ENCODE data around the gene SPAG17. TPM values are rescaled to one million over a fixed set of nuclear protein-coding genes. Genes with fewer than 3 reads are reported as not detected.

Gene SPAG17
- total and polyA plus RNA-seq, 2 experiments from 2014 or later = 1.0 to 1.1 TPM

- TF ChIP-seq NANOG (IDR thresholded peaks at IDR 0.05; ENCODE audit: borderline replicate concordance) (no peak), CTCF (conservative IDR thresholded peaks at IDR 0.05; ENCODE audit: low read depth in 2 of 2) (no peak), EZH2phosphoT487 (IDR thresholded peaks at IDR 0.05; ENCODE audit: unreplicated experiment) (no peak)
These were observed 61.0 kb downstream of the SPAG17 start (continued) for GRCh38 chr1:118124064-118124463.

GRCh38 chr1:118123116-118123839, 61.8 kb downstream of the SPAG17 start:
- ATAC-seq = no peak
- Mint-ChIP-seq H3K4me3 (no peak overlapping the region), H3K27me3 (ENCODE audit: insufficient read depth, low read depth, poor library complexity) (peaks cover 2% of the 10 kb centered on the region), H3K4me1 (peaks cover 4% of the 10 kb centered on the region; the same call in 2 of the 3 replicates), H3K9me3 (no peaks in the 10 kb centered on the region), H3K36me3 (ENCODE audit: low read depth) (no peaks in the 10 kb centered on the region), H3K27ac (no peak overlapping the region)
- Histone ChIP-seq H3K27ac (ENCODE audit: low read depth) (no peak overlapping the region), H3K4me2 (no peak overlapping the region), H3K36me3 (ENCODE audit: insufficient read depth) (no peaks in the 10 kb centered on the region), H3K27me3 (ENCODE audit: insufficient read depth) (no peaks in the 10 kb centered on the region), H2AFZ (no peak overlapping the region), H3K4me1 (ENCODE audit: insufficient read depth) (no peaks in the 10 kb centered on the region), H3K4me3 (no peak overlapping the region), H4K20me1 (replicated peaks; ENCODE audit: insufficient read depth) (no peaks in the 10 kb centered on the region), H3K79me2 (replicated peaks; ENCODE audit: insufficient read depth) (no peaks in the 10 kb centered on the region), H3K9me2 (ENCODE audit: insufficient read depth) (no peaks in the 10 kb centered on the region), H3F3A (replicated peaks; ENCODE audit: low read depth) (no peaks in the 10 kb centered on the region)
- DNase-seq (ENCODE audit: low spot score) = no peak
- TF ChIP-seq ZNF331 (CRISPR knock-in tag; IDR thresholded peaks at IDR 0.05; ENCODE audit: low read depth) (no peak), REST (IDR thresholded peaks at IDR 0.05; ENCODE audit: unreplicated experiment) (no peak), ZNF114 (CRISPR knock-in tag; IDR thresholded peaks at IDR 0.05) (no peak), CREB1 (CRISPR knock-in tag; IDR thresholded peaks at IDR 0.05; ENCODE audit: low read depth) (no peak), ETS1 (IDR thresholded peaks at IDR 0.05) (no peak), EZH2 (IDR thresholded peaks at IDR 0.05; ENCODE audit: low read depth, unreplicated experiment) (no peak), STAT1 (IDR thresholded peaks at IDR 0.05; ENCODE audit: unreplicated experiment) (no peak), NANOG (IDR thresholded peaks at IDR 0.05; ENCODE audit: borderline replicate concordance) (no peak), CTCF (conservative IDR thresholded peaks at IDR 0.05; ENCODE audit: low read depth in 2 of 2) (no peak), POLR2AphosphoS5 (IDR thresholded peaks at IDR 0.05; ENCODE audit: low read depth) (no peak)
